Measurements from ENCODE around the gene NFIX. TPM values are rescaled to one million over a fixed set of nuclear protein-coding genes. Genes with fewer than 3 reads are reported as not detected.
A peak's percentile ranks its signal among the peaks of the same experiment; 100 is the strongest.

Gene NFIX
- total RNA-seq, 1 donor = 114 TPM

DNA sequence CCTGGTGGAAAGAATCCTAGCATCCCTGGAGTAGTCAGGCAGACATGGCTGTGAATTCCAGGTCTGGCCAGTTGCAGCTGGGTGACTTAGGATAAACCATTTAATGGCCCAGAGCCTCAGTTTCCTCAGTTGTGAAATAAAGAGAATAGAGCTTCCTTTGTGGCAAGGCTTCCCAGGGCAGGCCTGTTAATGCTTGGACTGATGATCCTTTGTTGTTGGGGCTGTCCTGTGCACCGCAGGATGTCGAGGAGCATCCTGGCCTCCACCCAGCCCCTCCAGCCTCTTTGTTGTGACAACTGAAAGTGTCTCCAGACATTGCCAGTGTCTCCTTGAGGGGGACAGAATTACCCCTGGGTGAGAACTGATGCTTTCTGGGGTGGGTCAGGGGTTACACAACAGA lies 91.1 kb downstream of the NFIX start:
- Histone ChIP-seq H3K79me2 (ENCODE audit: insufficient read depth, low read length) (peaks cover 8% of the 10 kb centered on the region), H3K4me1 (ENCODE audit: insufficient read depth, low read length) (peaks cover 15% of the 10 kb centered on the region)

GRCh38 chr19:13087295-13087694 lies 92.0 kb downstream of the NFIX start:
- no peak for DNase-seq (ENCODE audit: insufficient read length, low spot score, missing footprints)
- Histone ChIP-seq H3K4me2 (ENCODE audit: insufficient read depth, low read length) (no peak overlapping the region), H4K20me1 (ENCODE audit: insufficient read depth, low read length) (peaks cover 12% of the 10 kb centered on the region), H3K4me1 (ENCODE audit: insufficient read depth, low read length) (peaks cover 22% of the 10 kb centered on the region), H3K4me3 (ENCODE audit: insufficient read depth, low read length) (no peak overlapping the region), H3K9me3 (ENCODE audit: low read depth, low read length) (no peaks in the 10 kb centered on the region), H2AFZ (ENCODE audit: low read length) (no peak overlapping the region), H3K79me2 (ENCODE audit: insufficient read depth, low read length) (peaks cover 8% of the 10 kb centered on the region), H3K27ac (ENCODE audit: low read depth, low read length) (no peak overlapping the region), H3K27me3 (ENCODE audit: insufficient read depth, low read length) (no peaks in the 10 kb centered on the region), H3K36me3 (ENCODE audit: insufficient read depth, low read length) (peaks cover 46% of the 10 kb centered on the region)
- TF ChIP-seq CTCF (IDR thresholded peaks at IDR 0.05; ENCODE audit: extremely low read depth, low read depth, low read length) = no peak

More for the DNA sequence above, 91.1 kb downstream of the NFIX start:
- H3K4me3 ChIP-seq (ENCODE audit: insufficient read depth, low read length) = no peak overlapping the region
- no peak overlapping the region for H2AFZ ChIP-seq (ENCODE audit: low read length)
- TF ChIP-seq CTCF (IDR thresholded peaks at IDR 0.05; ENCODE audit: extremely low read depth, low read depth, low read length) = no peak
- H3K9me3 ChIP-seq (ENCODE audit: low read depth, low read length) = no peaks in the 10 kb centered on the region
- no peaks in the 10 kb centered on the region for H3K27me3 ChIP-seq (ENCODE audit: insufficient read depth, low read length)
- no peak for DNase-seq (ENCODE audit: insufficient read length, low spot score, missing footprints)
- peaks cover 54% of the 10 kb centered on the region for H3K36me3 ChIP-seq (ENCODE audit: insufficient read depth, low read length)
- no peak overlapping the region for H3K27ac ChIP-seq (ENCODE audit: low read depth, low read length)
- H3K4me2 ChIP-seq (ENCODE audit: insufficient read depth, low read length) = no peak overlapping the region
- H4K20me1 ChIP-seq (ENCODE audit: insufficient read depth, low read length) = peaks cover 17% of the 10 kb centered on the region

DNA sequence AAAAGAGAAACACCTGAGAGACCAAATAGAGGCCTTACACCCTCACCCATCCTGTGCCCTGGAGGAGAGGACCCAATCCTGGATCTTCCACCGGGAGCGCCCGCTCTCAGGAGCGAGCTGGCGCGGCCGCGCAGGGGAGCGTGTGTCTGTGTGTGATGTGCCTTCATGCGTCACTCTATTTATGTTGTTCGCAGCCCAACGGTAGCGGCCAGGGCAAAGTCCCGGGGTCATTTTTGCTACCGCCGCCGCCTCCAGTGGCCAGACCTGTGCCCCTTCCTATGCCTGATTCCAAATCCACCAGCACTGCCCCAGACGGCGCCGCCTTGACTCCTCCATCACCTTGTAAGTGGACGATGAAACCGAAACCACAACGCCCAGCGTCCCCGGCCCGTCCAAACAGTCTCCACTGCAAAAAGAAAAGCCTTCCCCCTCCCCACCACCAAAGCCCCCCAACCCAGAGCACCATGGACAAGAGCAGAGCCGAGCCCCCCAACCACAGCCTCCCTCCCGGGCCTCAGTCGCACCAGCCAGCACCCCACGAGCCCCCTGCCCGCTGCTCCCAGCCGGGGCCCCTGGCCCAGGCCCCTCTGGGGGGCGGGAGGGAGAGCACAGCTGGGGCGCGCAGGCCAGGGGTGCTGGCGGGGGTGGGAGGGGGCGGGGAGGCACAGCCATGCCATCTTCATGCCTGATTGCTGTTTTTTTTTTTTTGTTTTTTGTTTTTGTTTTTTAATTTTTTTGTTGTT lies 92.7 kb downstream of the NFIX start:
- no peaks in the 10 kb centered on the region for H3K9me3 ChIP-seq (ENCODE audit: low read depth, low read length)
- no peak for TF ChIP-seq CTCF (IDR thresholded peaks at IDR 0.05; ENCODE audit: extremely low read depth, low read depth, low read length)
- H3K27ac ChIP-seq (ENCODE audit: low read depth, low read length) = no peak overlapping the region
- H3K4me3 ChIP-seq (ENCODE audit: insufficient read depth, low read length) = no peak overlapping the region
- peaks cover 22% of the 10 kb centered on the region for H3K4me1 ChIP-seq (ENCODE audit: insufficient read depth, low read length)
- no peaks in the 10 kb centered on the region for H3K27me3 ChIP-seq (ENCODE audit: insufficient read depth, low read length)
- peaks cover 40% of the 10 kb centered on the region for H3K36me3 ChIP-seq (ENCODE audit: insufficient read depth, low read length)
- no peak for DNase-seq (ENCODE audit: insufficient read length, low spot score, missing footprints)
- peaks cover 9% of the 10 kb centered on the region for H4K20me1 ChIP-seq (ENCODE audit: insufficient read depth, low read length)
- H3K79me2 ChIP-seq (ENCODE audit: insufficient read depth, low read length) = peaks cover 8% of the 10 kb centered on the region
- no peak overlapping the region for H2AFZ ChIP-seq (ENCODE audit: low read length)
- H3K4me2 ChIP-seq (ENCODE audit: insufficient read depth, low read length) = no peak overlapping the region

DNA sequence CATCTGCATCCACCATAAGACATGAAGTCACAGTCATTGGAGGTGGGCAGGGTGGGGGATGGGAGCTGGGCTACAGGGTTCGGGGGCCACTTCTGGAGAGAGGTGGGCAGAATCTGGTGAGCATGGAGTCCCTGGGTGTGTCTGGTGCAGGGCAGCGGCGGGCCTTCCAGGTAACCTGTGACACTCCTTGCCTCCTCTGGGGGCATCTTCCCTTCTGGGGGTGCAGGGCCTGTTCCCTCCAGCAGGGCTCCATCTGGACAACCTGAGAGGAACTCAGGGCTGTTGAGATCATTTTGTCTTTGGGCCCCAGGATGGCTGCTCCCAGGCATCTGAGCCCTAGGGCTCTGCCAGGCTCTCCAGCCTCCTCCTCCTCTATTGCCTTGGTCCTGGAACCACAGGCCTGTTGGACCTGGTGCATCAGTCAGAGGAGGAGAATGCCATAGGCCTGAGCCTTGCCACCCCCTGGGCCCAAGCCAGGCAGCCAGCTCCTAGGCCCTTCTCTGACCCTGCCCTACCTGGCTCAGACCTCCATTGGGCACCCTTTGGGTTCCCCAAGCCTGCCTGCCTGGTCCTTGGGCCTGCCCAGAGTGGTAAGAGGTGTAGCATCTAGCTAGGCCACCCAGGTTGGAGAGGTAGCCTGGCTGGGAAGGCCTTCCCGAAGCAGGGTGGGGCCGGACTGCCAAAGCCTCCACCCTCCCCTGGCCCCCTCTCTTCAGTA lies 94.0 kb downstream of the NFIX start:
- DNase-seq (ENCODE audit: insufficient read length, low spot score, missing footprints) = peak; percentile 95
- Histone ChIP-seq H3K79me2 (ENCODE audit: insufficient read depth, low read length) (peaks cover 8% of the 10 kb centered on the region), H2AFZ (ENCODE audit: low read length) (no peak overlapping the region), H3K27me3 (ENCODE audit: insufficient read depth, low read length) (no peaks in the 10 kb centered on the region), H4K20me1 (ENCODE audit: insufficient read depth, low read length) (peaks cover 21% of the 10 kb centered on the region), H3K4me1 (ENCODE audit: insufficient read depth, low read length) (peaks cover 28% of the 10 kb centered on the region), H3K9me3 (ENCODE audit: low read depth, low read length) (no peaks in the 10 kb centered on the region), H3K36me3 (ENCODE audit: insufficient read depth, low read length) (peaks cover 39% of the 10 kb centered on the region), H3K4me2 (ENCODE audit: insufficient read depth, low read length) (no peak overlapping the region), H3K27ac (ENCODE audit: low read depth, low read length) (peak overlapping the region; percentile 3), H3K4me3 (ENCODE audit: insufficient read depth, low read length) (no peak overlapping the region)
- peak; percentile 46 for TF ChIP-seq CTCF (IDR thresholded peaks at IDR 0.05; ENCODE audit: extremely low read depth, low read depth, low read length)
